Osteocyte (in vitro differentiated cells): Measurements from ENCODE around the gene LAMTOR1. TPM values are rescaled to one million over a fixed set of nuclear protein-coding genes. Genes with fewer than 3 reads are reported as not detected.
"Not testable (repeated sequence)": the region's sequence is repeated elsewhere in the genome, so short reads cannot be mapped to it uniquely, and the experiment has no call there.

ENCODE experiments used
- DNase-seq: peaks from one replicate; pipeline ENCODE4 v3.0.0; 2021; ENCODE audit warnings: mixed read lengths; ENCODE audit not compliant: unreplicated experiment; ENCODE audit errors: extremely low spot score
- H3K27ac Mint-ChIP-seq: one replicate; pipeline ENCODE4 v1.8.0; 2021; ENCODE audit warnings: mild to moderate bottlenecking, mixed read lengths; ENCODE audit not compliant: unreplicated experiment
- H3K27me3 Mint-ChIP-seq: one replicate; pipeline ENCODE4 v1.8.0; 2021; ENCODE audit warnings: mixed read lengths; ENCODE audit not compliant: unreplicated experiment
- H3K36me3 Mint-ChIP-seq: one replicate; pipeline ENCODE4 v1.8.0; 2021; ENCODE audit warnings: mixed read lengths; ENCODE audit not compliant: unreplicated experiment
- H3K4me1 Mint-ChIP-seq: one replicate; pipeline ENCODE4 v1.8.0; 2021; ENCODE audit warnings: mixed read lengths; ENCODE audit not compliant: unreplicated experiment
- H3K4me3 Mint-ChIP-seq: one replicate; pipeline ENCODE4 v1.8.0; 2021; ENCODE audit warnings: mild to moderate bottlenecking, moderate library complexity, mixed read lengths; ENCODE audit not compliant: unreplicated experiment
- H3K9me3 Mint-ChIP-seq: one replicate; pipeline ENCODE4 v1.8.0; 2021; ENCODE audit warnings: mixed read lengths; ENCODE audit not compliant: unreplicated experiment
- long read RNA-seq: library from polyadenylated mRNA; unstranded; transcript quantifications from one replicate; pipeline ENCODE4 v2.0.0, GENCODE V29; 2021
- total RNA-seq: library from RNA; stranded (reverse); gene quantifications from 2 replicates; pipeline ENCODE4 v1.2.1, GENCODE V29; 2021
- TF ChIP-seq, protein P1 (sequence below): fragments of 200-600 bp; sonication (generic); IDR thresholded peaks from 2 replicates; pipeline ENCODE4 v1.5.0; 2021; ENCODE audit warnings: antibody characterized with exemption, mild to moderate bottlenecking, moderate library complexity

Gene LAMTOR1
- total RNA-seq = 95.4 and 96.8 TPM in 2 replicates
- long read RNA-seq, transcript LAMTOR1-201 (5 exons, 1,179 nt) = major isoform, 117 of 130 reads
- long read RNA-seq, partial matches to known transcripts = 0 of 130 reads
- long read RNA-seq, other reads (novel, unspliced or antisense) = 8 of 130 reads

DNA sequence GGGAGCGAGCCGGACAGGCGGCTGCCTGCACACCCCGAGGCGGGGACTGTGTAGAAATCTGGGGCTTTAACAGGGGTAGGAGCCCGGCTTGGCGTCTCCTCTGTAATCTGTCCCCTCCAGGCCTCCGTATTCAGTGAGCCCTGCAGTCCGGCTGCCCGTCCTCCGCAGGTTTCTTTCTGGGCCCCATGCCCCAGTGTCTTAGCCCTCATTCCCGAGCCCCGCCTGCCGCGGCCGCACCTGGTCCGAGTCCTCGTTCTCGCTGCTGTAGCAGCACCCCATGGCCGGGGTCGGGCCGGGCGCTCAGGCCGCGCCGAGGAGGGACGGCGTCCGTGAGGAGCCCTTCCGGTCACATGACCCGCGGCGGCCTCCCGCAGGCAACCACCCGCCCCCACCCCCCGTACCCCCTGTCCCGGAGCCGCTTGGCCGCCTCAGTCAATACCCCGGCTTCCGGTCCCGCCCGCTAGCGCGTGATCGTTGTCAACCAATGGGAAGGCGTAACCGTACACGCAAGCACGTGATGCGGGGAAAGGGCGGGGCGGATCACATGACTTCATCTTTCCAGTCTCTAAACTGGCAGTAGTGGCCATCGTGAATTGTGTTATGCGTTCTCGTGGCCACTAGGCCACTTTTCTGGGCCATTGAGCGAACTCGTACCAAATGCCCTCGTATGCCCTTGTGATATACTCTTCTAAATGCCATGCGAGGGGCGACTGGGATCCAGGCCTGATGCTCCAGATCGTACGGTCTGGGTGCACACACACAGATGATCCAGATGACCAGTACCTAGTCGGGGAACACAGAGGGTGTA, at the start of gene LAMTOR1:
TSS of gene LAMTOR1 (minus strand) at position 352 of the 808 bp plus-strand sequence. CDS start at position 279, 73 bp downstream.
- Mint-ChIP-seq H3K4me1 (peaks cover 33% of the 10 kb centered on the region), H3K4me3 (peak within 1 kb of the TSS; percentile 91), H3K27me3 (no peaks in the 10 kb centered on the region), H3K9me3 (no peaks in the 10 kb centered on the region), H3K36me3 (peaks cover 11% of the 10 kb centered on the region), H3K27ac (peak within 1 kb of the TSS; percentile 88)
- TF ChIP-seq, protein P1, sequence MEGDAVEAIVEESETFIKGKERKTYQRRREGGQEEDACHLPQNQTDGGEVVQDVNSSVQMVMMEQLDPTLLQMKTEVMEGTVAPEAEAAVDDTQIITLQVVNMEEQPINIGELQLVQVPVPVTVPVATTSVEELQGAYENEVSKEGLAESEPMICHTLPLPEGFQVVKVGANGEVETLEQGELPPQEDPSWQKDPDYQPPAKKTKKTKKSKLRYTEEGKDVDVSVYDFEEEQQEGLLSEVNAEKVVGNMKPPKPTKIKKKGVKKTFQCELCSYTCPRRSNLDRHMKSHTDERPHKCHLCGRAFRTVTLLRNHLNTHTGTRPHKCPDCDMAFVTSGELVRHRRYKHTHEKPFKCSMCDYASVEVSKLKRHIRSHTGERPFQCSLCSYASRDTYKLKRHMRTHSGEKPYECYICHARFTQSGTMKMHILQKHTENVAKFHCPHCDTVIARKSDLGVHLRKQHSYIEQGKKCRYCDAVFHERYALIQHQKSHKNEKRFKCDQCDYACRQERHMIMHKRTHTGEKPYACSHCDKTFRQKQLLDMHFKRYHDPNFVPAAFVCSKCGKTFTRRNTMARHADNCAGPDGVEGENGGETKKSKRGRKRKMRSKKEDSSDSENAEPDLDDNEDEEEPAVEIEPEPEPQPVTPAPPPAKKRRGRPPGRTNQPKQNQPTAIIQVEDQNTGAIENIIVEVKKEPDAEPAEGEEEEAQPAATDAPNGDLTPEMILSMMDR = peak; percentile 46
- peak; percentile 99 for DNase-seq

DNA sequence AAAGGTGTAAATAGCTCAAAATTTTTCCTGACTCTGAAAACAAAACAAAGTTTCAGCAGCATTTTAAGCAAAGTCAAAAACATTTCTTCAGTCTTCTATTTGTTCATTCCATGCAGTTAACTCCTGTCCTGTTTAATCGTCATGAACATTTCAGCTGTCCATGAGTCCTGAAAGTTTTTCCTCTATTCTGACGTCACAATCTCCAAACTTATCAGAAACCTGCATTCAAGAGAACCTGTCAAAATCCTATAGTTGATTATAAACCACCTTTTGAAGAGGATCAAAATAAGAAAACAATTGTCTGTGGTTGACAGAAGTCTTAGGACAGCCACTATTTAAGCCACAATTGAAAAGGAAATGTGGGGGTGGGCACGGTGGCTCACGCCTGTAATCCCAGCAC, 47.8 kb upstream of the LAMTOR1 start:
- no peaks in the 10 kb centered on the region for H3K36me3 Mint-ChIP-seq
- no peaks in the 10 kb centered on the region for H3K9me3 Mint-ChIP-seq
- H3K4me3 Mint-ChIP-seq = no peak overlapping the region
- H3K27me3 Mint-ChIP-seq = peaks cover 45% of the 10 kb centered on the region
- no peak for DNase-seq
- no peak overlapping the region for H3K27ac Mint-ChIP-seq
- TF ChIP-seq, protein P1 = no peak
- H3K4me1 Mint-ChIP-seq = no peaks in the 10 kb centered on the region

DNA sequence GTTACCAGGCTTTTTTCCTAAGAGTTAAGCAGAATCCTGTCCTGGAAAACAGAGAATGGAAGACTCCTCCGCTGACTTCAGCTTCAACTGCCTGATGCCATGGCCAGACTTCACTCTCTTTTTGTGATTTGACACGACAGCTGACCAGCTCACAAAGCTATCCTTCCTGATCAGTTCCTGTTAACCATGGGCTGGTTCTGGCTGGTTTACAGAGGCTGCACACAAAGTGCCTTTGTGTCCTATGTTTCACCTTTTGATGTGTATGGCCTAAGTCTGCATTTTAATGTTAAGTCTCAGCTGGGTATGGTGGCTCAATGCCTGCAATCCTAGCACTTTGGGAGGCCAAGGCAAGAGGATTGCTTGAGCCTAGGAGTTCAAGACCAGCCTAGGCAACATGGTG, 43.5 kb upstream of the LAMTOR1 start:
- peaks cover 24% of the 10 kb centered on the region for H3K27me3 Mint-ChIP-seq
- H3K4me3 Mint-ChIP-seq = no peak overlapping the region
- DNase-seq = no peak
- TF ChIP-seq, protein P1 = no peak
- no peak overlapping the region for H3K27ac Mint-ChIP-seq
- no peaks in the 10 kb centered on the region for H3K36me3 Mint-ChIP-seq
- H3K4me1 Mint-ChIP-seq = no peaks in the 10 kb centered on the region
- no peaks in the 10 kb centered on the region for H3K9me3 Mint-ChIP-seq

DNA sequence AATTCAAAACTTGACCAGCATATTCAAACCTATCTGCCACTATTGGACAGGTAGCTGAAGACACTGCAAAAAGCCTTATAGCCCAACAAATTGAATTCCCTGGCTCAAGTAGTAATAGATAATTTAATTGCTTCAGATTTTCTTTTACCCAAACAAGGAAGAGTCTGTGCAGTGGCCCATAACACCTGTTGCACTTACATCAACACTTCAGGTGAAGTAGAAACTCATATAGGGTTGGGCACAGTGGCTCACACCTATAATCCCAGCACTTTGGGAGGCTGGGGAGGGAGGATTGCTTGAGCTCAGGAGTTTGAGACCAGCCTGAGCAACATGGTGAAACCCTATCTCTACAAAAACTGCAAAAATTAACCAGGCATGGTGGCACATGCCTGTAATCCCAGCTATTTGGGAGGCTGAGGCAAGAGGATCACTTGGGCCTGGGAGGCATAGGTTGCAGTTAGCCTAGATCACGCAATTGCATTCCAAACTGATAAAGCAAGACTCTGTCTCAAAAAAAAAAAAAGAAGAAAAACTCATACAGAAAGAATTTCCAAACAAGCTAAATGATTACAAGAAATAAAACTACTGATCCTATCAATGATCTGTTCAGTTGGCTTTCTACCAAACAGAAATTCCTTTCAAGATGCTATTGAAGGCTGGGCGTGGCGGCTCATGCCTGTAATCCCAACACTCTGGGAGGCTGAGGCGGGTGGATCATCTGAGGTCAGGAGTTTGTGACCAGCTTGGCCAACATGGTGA, 41.9 kb upstream of the LAMTOR1 start:
- H3K9me3 Mint-ChIP-seq = no peaks in the 10 kb centered on the region
- no peaks in the 10 kb centered on the region for H3K36me3 Mint-ChIP-seq
- no peak overlapping the region for H3K27ac Mint-ChIP-seq
- TF ChIP-seq, protein P1 = no peak
- H3K4me1 Mint-ChIP-seq = no peaks in the 10 kb centered on the region
- no peak overlapping the region for H3K4me3 Mint-ChIP-seq
- no peak for DNase-seq
- H3K27me3 Mint-ChIP-seq = peaks cover 25% of the 10 kb centered on the region

DNA sequence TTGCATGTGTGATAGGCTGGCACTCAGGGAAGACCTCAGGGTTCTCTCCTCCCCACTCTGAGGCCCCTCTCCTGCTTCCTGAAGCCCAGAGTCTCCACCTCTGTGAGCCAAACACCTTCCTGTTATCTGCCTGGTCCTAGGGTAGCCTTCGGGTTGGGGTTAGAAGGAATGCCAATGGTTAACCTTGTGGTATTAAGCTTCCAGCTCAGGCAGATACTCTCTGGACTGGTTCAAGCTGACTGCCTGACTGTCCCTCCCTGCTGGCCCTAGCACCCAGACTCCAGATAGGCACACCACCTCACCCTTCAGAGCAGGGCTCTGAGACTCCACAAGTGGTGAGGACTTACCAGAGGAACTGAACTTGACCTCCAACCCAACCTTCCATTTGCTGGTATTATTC, 39.4 kb upstream of the LAMTOR1 start:
- not testable (repeated sequence) for H3K4me3 Mint-ChIP-seq, H3K4me1 Mint-ChIP-seq, H3K36me3 Mint-ChIP-seq, H3K9me3 Mint-ChIP-seq, H3K27ac Mint-ChIP-seq, DNase-seq
- peaks cover 25% of the 10 kb centered on the region for H3K27me3 Mint-ChIP-seq

DNA sequence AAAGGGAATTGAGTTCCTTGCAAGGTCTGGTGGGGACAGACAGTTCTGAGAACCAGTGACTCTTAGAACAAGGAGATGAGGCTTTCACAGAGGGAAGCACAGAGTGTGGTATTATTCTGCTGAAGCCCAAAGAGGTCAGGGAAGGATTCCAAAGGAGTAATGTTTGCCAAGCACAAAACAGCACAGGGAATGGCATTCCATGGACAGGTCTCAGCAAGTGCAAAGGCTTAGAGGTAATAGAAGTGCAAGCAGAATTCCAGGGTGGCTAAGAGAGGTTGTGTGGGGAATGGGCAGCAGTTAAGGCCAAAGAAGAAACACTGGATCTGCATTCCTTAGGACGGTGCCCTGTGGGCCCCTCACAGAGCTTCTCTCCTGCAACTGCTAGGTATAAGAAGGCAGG, 39.0 kb upstream of the LAMTOR1 start:
- not testable (repeated sequence) for H3K27ac Mint-ChIP-seq, H3K4me3 Mint-ChIP-seq, H3K9me3 Mint-ChIP-seq, H3K4me1 Mint-ChIP-seq, H3K36me3 Mint-ChIP-seq, DNase-seq
- H3K27me3 Mint-ChIP-seq = peaks cover 24% of the 10 kb centered on the region
